ENCODE results near the gene OSBPL2. TPM values are rescaled to one million over a fixed set of nuclear protein-coding genes. Genes with fewer than 3 reads are reported as not detected.
A peak's percentile ranks its signal among the peaks of the same experiment; 100 is the strongest.

The OSBPL2 gene
- total and polyA plus RNA-seq, 10 donors = 9.2 to 81.7 (median 48.4) TPM

DNA sequence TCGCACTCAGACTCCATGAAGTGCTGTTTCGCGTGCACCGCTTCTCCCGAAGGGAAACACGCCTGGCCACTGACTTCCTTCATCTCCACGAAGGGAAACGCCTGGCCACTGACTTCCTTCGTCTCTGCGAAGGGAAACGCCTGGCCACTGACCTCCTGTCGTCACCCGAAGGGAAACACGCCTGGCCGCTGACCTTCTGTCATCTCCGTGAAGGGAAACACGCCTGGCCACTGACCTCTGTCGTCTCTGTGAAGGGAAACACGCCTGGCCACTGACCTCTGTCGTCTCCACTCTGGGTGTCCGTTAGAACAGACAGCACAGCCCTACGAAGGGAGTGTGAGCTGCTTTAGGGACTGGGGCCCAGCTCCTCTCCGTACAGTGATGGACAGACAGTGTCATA is 47.4 kb downstream of the OSBPL2 start:
- H3K9me3 ChIP-seq = no peaks in the 10 kb centered on the region
- H3K4me1 ChIP-seq = peaks cover 6 to 62% (median 34%) of the 10 kb centered on the region in 6 donors
- 49 to 73% (median 59%) methylated on average over 23 of the region's 23 CpGs for WGBS, 5 donors
- peak; percentile 83 for DNase-seq
- TF ChIP-seq, protein P1, sequence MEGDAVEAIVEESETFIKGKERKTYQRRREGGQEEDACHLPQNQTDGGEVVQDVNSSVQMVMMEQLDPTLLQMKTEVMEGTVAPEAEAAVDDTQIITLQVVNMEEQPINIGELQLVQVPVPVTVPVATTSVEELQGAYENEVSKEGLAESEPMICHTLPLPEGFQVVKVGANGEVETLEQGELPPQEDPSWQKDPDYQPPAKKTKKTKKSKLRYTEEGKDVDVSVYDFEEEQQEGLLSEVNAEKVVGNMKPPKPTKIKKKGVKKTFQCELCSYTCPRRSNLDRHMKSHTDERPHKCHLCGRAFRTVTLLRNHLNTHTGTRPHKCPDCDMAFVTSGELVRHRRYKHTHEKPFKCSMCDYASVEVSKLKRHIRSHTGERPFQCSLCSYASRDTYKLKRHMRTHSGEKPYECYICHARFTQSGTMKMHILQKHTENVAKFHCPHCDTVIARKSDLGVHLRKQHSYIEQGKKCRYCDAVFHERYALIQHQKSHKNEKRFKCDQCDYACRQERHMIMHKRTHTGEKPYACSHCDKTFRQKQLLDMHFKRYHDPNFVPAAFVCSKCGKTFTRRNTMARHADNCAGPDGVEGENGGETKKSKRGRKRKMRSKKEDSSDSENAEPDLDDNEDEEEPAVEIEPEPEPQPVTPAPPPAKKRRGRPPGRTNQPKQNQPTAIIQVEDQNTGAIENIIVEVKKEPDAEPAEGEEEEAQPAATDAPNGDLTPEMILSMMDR (IDR thresholded peaks at IDR 0.05 in 8 of 11, conservative IDR thresholded peaks at IDR 0.05 in 3 of 11) = no peak
- TF ChIP-seq POLR2A (IDR thresholded peaks at IDR 0.05) (no peak), POLR2AphosphoS5 (IDR thresholded peaks at IDR 0.05) (peak; percentile 88 to 95 (median 92))
- H3K4me3 ChIP-seq = no peak overlapping the region
- intact Hi-C loops (cut with DNase I; ENCODE audit: low total_unique reads) = no loop called here
- peaks cover 0 to 100% (median 73%) of the 10 kb centered on the region in 6 donors for H3K36me3 ChIP-seq
- H3K27ac ChIP-seq = peak overlapping the region in 7 of 8 donors; percentile 27 to 83 (median 74)
- no peaks in the 10 kb centered on the region for H3K27me3 ChIP-seq (replicated peaks in 1 of 7)

DNA sequence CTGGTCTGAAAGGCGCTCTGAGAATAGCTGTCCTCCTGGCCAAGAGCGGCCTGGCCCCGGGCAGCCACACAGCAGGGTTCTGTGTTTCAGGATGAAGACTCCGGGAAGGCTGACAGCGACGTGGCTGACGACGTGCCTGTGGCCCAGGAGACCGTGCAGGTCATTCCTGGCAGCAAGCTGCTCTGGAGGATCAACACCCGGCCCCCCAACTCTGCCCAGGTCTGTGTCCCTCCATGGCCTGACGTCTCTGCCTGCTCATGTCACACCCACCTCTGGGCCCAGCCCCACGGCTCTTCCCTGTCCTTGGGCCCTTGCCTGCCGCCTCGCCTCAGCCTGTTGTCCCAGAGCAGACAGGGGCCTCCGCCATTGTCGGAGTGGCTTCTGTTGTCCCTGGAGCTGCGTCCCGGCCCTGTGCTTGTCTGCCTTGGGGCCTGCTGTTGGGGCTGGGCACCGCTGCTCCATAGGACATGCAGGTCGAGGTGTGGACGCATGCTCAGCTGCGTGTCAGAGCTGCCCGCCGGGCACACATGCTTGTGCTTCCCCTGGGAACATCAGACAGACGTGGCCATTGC is 48.3 kb downstream of the OSBPL2 start:
- WGBS, 5 donors = 78 to 98% (median 85%) methylated on average over 21 to 25 of the region's 25 CpGs
- peak overlapping the region; percentile 27 to 83 (median 71) for H3K27ac ChIP-seq

DNA sequence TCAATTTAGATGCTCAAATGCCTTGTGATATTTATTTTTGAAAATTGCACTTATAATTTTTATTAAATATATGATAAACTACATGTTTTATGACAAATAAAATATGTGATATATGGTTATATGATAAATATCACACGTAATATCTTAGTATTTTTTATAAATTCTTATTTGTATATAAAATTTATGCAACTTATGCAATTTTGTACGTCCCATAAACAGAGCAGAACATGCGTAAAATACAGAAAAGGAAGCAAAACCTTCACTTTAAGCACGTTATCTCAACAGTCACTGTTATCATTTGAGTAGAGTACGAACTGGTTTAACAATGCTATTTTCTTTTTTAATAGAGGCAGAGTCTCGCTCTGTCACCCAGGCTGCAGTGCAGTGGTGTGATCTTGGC is 48.8 kb downstream of the OSBPL2 start:
- Histone ChIP-seq H3K27ac (peak overlapping the region in 5 of 8 donors; percentile 69 to 83 (median 75)), H3K4me3 (no peak overlapping the region), H3K4me1 (peaks cover 6 to 75% (median 45%) of the 10 kb centered on the region in 6 donors), H3K36me3 (peaks cover 0 to 100% (median 72%) of the 10 kb centered on the region in 6 donors), H3K27me3 (replicated peaks in 1 of 7) (no peaks in the 10 kb centered on the region), H3K9me3 (no peaks in the 10 kb centered on the region)
- WGBS, 5 donors = 73 to 89% (median 81%) methylated on average over 6 of the region's 6 CpGs
- intact Hi-C loops (cut with DNase I; ENCODE audit: low total_unique reads) = no loop called here
- no peak for DNase-seq
- TF ChIP-seq, protein P1 (IDR thresholded peaks at IDR 0.05 in 8 of 11, conservative IDR thresholded peaks at IDR 0.05 in 3 of 11) = no peak

More for the DNA sequence above, 48.3 kb downstream of the OSBPL2 start:
- TF ChIP-seq POLR2AphosphoS5 (IDR thresholded peaks at IDR 0.05) (peak; percentile 17 to 70 (median 55)), POLR2A (IDR thresholded peaks at IDR 0.05) (no peak)
- TF ChIP-seq, protein P1 (IDR thresholded peaks at IDR 0.05 in 8 of 11, conservative IDR thresholded peaks at IDR 0.05 in 3 of 11) = no peak
- DNase-seq = no peak
- Histone ChIP-seq H3K4me1 (peaks cover 6 to 70% (median 39%) of the 10 kb centered on the region in 6 donors), H3K36me3 (peaks cover 0 to 100% (median 72%) of the 10 kb centered on the region in 6 donors), H3K9me3 (no peaks in the 10 kb centered on the region), H3K4me3 (no peak overlapping the region), H3K27me3 (replicated peaks in 1 of 7) (no peaks in the 10 kb centered on the region)
- intact Hi-C loops (cut with DNase I; ENCODE audit: low total_unique reads) = no loop called here

DNA sequence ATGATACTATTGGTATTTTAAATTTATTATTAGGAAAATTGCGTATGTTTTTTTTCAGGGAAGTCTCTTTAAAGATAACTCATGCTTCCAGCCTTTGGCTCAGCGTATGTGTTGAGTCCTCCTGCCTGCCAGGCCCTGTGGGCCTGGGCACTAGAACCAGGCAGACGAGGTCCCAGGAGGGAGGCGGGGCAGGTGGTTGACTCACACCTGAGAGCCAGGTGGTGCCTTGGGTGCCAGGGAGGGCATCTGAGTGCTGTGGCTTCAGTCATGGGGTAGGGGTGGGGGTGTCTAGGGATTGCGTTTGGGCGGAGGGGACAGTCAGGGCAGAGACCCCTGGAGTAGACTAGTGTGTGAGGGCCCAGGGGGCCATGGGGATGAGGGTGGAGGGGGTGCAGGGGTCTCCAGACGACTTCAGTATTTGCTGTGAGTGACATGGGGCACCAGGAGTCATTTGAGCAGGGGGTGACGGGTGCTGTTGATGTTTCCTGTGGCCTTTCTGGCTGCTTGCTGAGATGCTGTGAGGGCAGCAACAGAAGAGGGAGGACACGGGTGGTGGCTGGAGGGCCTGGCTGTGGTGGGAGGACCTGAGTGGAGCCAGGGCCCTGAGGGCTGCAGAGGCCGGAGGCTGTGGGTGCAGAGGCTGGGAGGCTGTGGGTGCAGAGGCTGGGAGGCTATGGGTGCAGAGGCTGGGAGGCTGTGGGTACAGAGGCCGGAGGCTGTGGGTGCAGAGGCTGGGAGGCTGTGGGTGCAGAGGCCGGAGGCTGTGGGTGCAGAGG is 49.6 kb downstream of the OSBPL2 start:
- H3K4me1 ChIP-seq = peaks cover 6 to 78% (median 49%) of the 10 kb centered on the region in 6 donors
- no peaks in the 10 kb centered on the region for H3K9me3 ChIP-seq
- no peak overlapping the region for H3K4me3 ChIP-seq
- peak overlapping the region in 5 of 8 donors; percentile 19 to 83 (median 73) for H3K27ac ChIP-seq
- DNase-seq = no peak
- no peaks in the 10 kb centered on the region for H3K27me3 ChIP-seq (replicated peaks in 1 of 7)
- no peak for TF ChIP-seq POLR2AphosphoS5 (IDR thresholded peaks at IDR 0.05)
- TF ChIP-seq, protein P1 (IDR thresholded peaks at IDR 0.05 in 8 of 11, conservative IDR thresholded peaks at IDR 0.05 in 3 of 11) = no peak
- TF ChIP-seq POLR2A (IDR thresholded peaks at IDR 0.05) = no peak
- intact Hi-C loops (cut with DNase I; ENCODE audit: low total_unique reads) = no loop called here
- 89 to 95% (median 92%) methylated on average over 12 of the region's 12 CpGs for WGBS, 5 donors
- H3K36me3 ChIP-seq = peaks cover 0 to 100% (median 69%) of the 10 kb centered on the region in 6 donors

Measured in spleen (tissue), 11 donors.